ES-I3 (cell line): ENCODE results near the gene CCDC106.
A peak's percentile ranks its signal among the peaks of the same experiment; 100 is the strongest.

Source experiments
- H3K36me3 ChIP-seq: 2 replicates; pipeline ENCODE4 v1.6.1; 2013; ENCODE audit warnings: mild to moderate bottlenecking, low read length, control low read depth, moderate library complexity; ENCODE audit not compliant: insufficient read depth
- H3K4me1 ChIP-seq: 2 replicates; pipeline ENCODE4 v1.6.1; 2013; ENCODE audit warnings: mild to moderate bottlenecking, control low read depth, low read length; ENCODE audit not compliant: insufficient read depth
- H3K9ac ChIP-seq: 2 replicates; pipeline ENCODE4 v1.6.1; 2013; ENCODE audit warnings: low read depth, mild to moderate bottlenecking, low read length, moderate library complexity
- H3K9me3 ChIP-seq: 2 replicates; pipeline ENCODE4 v1.6.1; 2013; ENCODE audit warnings: mild to moderate bottlenecking, low read length, moderate library complexity; ENCODE audit not compliant: control insufficient read depth, insufficient read depth

CCDC106 gene

DNA sequence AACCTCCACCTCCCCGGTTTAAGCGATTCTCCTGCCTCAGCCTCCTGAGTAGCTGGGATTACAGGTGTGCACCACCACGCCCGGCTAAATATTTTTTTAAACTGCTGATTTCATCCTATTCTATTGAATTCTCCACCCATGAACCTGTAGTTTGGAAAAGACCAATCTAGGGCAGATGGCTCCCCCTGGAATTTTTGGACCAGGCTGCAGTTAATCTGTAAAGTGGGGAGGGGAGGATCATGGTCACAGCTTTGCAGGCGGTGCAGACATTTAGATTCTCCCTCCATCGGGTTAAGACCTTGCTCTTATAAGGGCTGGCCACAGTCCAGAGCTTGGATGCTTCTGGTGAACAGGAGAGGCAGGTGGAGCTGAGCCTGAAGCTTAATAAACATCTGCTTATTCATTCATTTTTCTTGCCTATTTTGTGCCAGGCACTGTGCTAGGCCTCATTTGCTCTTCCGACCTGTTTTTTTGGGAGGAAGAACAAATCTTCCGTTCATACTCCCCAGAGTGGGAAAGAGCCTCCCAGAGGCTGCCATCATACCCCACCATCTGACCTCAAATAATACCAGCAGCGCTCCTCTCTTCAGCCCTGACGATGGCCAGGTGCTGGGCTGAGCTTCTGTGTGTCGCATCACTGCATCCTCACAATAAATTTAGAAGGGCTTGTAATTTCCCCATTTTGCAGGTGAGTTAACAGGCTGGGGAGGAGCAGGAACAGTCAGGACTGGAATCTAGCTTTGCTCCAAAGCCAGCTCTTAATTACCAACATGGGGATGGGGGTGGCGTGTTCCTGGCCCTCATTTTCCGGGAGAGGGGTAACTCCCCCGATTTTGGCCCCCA lies 902 bp upstream of the CCDC106 start:
- Histone ChIP-seq H3K4me1 (no peaks in the 10 kb centered on the region; the same call in 1 of the 2 replicates), H3K36me3 (peaks cover 9% of the 10 kb centered on the region), H3K9ac (peak overlapping the region; percentile 92), H3K9me3 (no peaks in the 10 kb centered on the region)

DNA sequence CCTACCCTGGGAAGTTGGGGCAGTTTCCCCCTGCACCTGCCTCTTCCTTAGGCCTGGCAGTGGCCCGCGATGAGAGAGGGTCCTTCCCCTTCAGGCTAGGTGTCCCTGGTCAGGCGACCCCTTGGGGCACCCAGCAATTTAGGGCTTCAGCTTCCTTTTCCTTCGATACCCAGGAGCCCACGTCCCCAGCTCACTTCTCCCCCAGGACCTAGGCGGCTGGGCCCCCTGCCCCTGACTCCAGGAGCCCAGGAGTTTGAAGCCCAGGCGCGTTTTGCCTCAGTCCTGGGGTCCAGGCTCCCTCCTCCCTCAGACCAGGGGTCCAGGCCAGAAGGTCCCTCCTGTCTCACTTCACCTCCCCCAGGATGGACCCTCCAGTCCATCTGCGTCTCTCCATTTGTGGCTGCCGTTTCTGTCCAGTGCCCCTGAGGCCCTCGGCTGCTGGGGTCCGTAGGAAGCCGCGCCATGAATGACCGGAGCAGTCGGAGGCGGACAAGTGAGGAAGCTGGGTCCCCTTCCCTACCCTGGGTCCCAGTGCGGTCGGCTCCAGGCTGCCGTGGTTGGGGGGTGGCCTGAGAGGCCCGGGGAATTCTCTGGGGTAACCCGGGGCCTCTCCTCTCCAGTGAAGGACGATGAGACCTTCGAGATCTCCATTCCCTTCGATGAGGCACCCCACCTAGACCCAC lies 714 bp downstream of the CCDC106 start:
- no peaks in the 10 kb centered on the region; the same call in 1 of the 2 replicates for H3K4me1 ChIP-seq
- peak overlapping the region; percentile 92; the same call in 1 of the 2 replicates for H3K9ac ChIP-seq
- no peaks in the 10 kb centered on the region for H3K9me3 ChIP-seq
- H3K36me3 ChIP-seq, result peaks cover 9% of the 10 kb centered on the region

DNA sequence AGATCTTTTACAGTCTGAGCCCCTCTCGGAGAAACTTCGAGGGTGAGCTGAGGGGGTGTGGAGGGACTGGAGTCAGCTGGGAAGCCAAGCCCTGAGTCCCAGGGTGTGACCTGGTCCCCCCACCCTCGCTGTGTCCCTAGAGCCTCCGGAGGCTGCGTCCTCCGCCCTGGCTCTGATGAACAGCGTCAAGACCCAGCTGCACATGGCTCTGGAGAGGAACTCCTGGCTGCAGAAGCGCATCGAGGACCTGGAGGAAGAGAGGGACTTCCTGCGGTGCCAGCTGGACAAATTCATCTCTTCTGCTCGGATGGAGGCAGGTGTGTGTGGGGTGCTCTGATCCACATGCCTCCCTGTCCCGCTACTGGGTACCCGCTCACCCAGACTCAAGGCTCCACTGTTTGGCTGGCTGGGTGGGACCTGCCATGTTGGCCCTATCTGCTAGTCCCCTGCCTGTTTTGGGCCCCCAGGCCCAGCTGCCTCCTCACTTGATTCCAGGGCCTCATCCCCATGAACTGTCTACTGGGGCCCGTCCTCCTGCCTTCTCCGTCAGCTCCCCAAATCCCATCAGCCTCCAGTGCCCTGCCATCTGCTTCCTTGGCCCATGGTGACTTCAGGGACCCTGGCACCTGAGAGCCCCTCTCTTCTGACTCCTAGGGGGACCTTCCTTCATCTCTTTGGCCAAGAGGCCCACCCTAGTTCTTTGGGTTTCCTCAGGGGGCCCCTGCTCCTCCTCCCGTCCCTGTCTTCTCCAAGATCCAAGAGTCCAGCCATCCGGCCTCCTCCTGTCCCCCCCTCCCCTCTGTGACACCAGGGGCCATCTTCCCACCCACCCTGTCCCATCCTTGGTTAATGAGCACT lies 1.5 kb downstream of the CCDC106 start:
- Histone ChIP-seq H3K4me1 (no peaks in the 10 kb centered on the region), H3K36me3 (peaks cover 9% of the 10 kb centered on the region), H3K9me3 (no peaks in the 10 kb centered on the region), H3K9ac (no peak overlapping the region)

DNA sequence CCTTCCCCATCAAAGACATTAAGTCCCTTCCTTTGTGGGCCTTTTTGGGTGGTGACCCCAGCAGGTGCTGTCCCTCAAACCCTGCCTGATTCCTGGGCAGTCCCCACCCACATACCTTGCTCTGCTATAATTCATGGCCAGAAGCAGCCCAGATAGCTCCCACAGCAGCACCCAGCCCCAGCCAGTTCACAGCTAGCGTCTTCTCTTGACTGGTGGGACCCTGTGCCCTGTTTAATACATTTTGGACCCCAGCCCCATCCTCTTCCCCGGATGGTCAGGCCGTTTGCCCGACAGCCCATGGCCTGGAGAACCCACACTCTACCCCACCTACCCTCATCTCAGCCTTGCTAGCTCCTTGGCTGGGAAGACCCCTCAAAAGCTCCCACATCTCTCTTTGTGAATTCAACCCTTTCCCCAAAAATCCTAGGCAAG lies 2.1 kb downstream of the CCDC106 start:
- H3K4me1 ChIP-seq, result no peaks in the 10 kb centered on the region
- no peaks in the 10 kb centered on the region for H3K9me3 ChIP-seq
- H3K36me3 ChIP-seq, result peaks cover 6% of the 10 kb centered on the region
- no peak overlapping the region for H3K9ac ChIP-seq

DNA sequence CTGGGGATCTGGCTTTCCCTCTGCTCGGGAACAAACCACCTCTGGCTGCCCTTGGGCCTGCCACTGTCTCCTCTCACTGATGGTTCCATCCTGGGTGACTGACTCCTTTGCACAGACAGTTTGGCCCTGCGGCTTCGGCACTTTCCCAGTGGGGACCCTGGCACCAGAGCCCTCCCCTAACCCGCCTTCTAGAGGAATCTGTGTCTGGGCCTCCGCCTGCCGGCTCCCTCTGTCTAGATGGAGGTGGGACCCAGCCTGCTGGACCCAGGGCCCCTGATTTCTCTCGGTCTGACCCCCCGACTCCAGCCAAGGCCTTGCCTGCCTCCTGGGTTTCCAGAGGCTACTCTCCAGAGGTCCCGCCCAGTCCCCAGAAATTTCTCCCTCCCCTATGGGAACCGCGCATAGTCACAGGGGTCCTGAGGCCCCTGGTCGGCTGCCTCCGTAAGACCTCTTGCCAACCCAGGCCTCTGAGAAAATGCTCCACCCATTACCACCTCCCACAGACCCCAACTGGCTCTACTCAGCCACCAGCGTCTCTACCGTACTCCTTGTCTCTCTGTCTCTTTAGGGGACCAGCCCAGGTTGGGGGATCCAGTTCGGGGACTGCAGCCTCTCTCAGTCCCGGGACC lies 2.7 kb downstream of the CCDC106 start:
- no peak overlapping the region for H3K9ac ChIP-seq
- peaks cover under 1% of the 10 kb centered on the region; the same call in 1 of the 2 replicates for H3K36me3 ChIP-seq
- no peaks in the 10 kb centered on the region for H3K9me3 ChIP-seq
- H3K4me1 ChIP-seq, result no peaks in the 10 kb centered on the region

DNA sequence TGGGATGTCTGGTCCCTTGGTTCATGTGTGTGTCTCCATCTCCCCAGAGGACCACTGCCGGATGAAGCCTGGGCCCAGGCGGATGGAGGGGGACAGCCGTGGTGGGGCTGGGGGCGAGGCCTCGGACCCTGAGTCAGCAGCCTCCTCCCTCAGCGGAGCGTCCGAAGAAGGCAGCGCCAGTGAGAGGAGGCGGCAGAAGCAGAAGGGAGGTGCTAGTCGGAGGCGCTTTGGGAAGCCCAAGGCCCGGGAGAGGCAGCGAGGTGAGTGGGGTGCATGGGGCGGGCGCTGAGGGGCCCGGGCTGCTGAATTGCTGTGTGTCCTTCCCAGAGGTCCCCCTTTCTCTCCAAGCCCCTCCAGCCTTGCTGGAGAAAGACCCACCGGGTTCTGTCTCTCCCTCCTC lies 3.2 kb downstream of the CCDC106 start:
- Histone ChIP-seq H3K36me3 (no peaks in the 10 kb centered on the region), H3K4me1 (no peaks in the 10 kb centered on the region), H3K9ac (no peak overlapping the region)

DNA sequence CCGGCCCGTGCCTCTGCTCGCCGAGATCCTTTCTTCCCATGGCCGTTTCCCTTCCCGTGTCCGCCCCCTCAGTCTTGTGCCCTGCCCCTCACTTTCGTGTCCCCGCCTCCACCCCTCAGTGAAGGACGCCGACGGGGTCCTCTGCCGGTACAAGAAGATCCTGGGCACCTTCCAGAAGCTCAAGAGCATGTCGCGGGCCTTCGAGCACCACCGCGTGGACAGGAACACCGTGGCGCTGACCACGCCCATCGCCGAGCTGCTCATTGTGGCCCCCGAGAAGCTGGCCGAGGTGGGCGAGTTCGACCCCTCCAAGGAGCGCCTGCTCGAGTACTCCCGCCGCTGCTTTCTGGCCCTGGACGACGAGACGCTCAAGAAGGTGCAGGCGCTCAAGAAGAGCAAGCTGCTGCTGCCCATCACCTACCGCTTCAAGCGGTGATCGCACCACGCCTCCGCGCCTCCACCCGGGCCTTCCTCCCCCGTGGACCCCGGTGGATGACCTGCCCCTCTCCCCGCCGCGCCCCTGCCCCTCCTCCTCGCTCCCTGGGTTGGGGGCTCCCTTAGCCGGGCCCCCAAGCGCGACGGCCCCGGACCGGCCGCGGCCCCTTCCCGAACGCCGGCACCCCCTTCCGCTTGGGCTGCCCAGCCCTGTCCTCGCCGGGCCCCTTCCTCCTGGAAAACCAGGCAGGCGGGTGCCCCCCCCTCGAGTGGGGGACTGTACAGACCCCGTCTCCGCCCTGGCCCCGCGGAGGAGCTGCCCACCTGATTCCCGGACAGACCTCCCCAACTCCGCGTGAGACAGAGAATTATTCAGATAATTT lies 4.5 kb downstream of the CCDC106 start:
- H3K4me1 ChIP-seq, result peaks cover 12% of the 10 kb centered on the region
- peak overlapping the region; percentile 96 for H3K9ac ChIP-seq
- no peaks in the 10 kb centered on the region for H3K36me3 ChIP-seq
- H3K9me3 ChIP-seq, result no peaks in the 10 kb centered on the region

More for the DNA sequence above, 3.2 kb downstream of the CCDC106 start:
- H3K9me3 ChIP-seq, result no peaks in the 10 kb centered on the region

DNA sequence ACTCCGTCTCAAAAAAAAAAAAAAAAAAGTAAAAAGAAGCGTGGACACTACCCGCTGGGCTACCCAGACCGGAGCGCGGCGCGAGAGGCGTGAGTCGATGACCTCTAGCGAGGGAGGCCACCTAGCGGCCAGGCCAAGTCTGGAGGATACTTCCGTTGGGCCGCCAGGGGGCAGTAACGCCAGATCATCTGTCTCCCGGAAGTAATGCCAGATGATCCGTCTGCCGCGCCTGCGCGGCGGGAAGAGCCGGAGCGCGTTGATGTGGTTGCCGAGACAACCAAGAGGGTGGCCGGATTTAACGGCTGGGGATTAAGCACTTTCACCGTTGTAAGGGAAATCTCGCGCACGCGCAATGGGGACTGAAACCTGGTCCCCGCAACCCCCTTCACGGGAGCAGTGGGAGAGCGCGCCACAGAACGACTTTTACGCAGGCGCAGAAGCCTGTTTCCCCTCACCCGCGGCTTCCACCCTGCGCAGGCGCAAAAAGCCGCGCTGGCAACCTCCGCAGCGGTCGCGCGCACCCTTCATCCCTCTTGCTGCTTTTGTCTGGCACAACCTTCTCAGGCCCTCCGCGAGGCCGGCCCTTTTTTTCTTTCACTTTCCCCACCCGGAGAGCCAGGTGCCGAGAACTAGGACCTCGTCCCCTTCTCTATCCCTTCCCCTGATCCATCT lies 5.8 kb downstream of the CCDC106 start:
- Histone ChIP-seq H3K9me3 (no peaks in the 10 kb centered on the region), H3K4me1 (peaks cover 18% of the 10 kb centered on the region), H3K9ac (peak overlapping the region; percentile 96), H3K36me3 (no peaks in the 10 kb centered on the region)

DNA sequence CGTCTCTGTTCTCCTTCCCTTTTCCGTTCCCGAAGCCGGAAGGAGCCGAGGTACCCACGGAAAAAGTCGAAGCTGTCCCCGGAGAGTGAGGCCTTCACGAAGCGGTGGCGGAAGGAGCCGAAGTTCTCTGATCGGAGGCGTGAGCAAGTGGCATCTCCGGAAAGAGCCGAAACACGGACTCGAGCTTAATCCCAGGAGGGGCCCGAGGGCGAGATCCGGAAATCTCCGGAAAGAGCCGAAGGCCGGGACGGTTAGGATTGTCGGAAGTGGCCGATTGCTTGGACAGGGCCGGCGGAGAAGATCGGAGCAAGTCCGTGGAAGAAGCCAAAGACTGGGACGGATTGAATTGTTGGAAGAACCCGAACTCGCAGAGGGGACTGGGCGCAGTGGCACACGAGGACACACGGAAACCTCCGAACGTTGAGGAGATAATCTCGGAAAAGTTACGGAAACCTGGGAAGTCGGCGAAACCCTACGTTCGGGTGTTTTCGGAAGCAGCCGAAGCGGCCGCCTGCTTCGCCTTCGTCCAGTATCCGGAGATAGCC lies 6.4 kb downstream of the CCDC106 start:
- no peaks in the 10 kb centered on the region for H3K36me3 ChIP-seq
- peak overlapping the region; percentile 96 for H3K9ac ChIP-seq
- no peaks in the 10 kb centered on the region for H3K9me3 ChIP-seq
- H3K4me1 ChIP-seq, result peaks cover 18% of the 10 kb centered on the region

DNA sequence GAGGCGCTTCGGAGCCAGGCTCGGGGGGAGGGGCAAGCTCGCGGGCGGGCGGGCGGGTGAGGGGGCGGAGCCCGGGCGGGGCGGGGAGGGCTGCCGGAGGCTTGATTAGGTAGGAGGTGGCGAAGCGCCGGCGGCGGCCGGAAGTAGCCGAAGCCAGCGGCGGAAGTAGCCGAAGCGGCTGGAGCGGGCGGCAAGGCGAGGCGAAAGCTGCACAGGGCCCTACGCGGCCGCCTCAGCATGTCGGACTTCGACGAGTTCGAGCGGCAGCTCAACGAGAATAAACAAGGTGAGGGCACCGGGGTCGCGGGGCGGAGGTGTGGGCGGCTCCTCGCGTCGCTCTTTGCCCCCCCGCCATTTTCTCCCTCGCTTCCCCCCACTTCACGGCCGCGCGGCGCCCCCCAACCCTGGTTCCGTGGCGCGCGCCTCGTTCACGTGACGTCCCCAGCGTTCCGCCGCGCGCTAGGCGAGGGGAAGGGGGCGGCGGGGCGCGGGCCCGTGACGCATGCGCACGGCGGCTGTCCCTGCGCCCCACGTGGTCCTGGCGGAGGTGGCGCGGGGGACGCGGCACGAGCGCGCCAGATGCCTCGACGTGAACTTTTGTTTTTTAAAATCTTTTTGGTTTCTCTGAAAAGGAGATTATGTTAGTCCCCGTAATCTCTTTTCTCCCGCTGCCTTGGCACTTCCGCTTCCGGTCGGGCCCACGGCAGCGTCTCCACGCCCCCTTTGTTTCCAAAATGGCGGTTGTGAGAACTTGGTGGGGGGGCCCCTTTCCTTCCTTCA lies 7.0 kb downstream of the CCDC106 start, which contains the start of gene U2AF2:
U2AF2 (plus strand) TSS at position 168 of the 780 bp plus-strand sequence; CDS start at position 238, 70 bp downstream.
- Histone ChIP-seq H3K36me3 (no peaks in the 10 kb centered on the region), H3K9me3 (no peaks in the 10 kb centered on the region), H3K4me1 (peaks cover 18% of the 10 kb centered on the region), H3K9ac (peak within 1 kb of the TSS; percentile 96)

DNA sequence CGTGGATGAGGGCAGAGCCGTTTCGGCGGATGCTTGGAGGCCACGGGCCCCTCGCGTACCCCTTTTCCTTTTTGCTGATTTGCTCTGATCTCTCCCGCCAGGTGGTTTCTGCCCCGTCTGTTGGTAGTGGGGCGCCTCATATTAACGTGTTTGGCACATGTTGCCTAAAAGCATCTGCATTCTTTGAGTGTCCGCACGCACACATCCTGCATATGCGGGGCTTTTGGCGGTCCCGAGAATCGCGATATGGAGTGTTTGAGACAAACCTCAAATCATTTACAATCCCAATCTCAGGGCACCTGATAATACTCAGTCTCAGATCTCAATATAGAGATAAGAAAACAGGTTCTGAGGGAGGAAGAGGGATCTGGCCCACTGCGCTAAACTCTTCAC lies 7.6 kb downstream of the CCDC106 start:
- Histone ChIP-seq H3K36me3 (no peaks in the 10 kb centered on the region), H3K9ac (peak overlapping the region; percentile 84), H3K9me3 (no peaks in the 10 kb centered on the region), H3K4me1 (peaks cover 18% of the 10 kb centered on the region)

DNA sequence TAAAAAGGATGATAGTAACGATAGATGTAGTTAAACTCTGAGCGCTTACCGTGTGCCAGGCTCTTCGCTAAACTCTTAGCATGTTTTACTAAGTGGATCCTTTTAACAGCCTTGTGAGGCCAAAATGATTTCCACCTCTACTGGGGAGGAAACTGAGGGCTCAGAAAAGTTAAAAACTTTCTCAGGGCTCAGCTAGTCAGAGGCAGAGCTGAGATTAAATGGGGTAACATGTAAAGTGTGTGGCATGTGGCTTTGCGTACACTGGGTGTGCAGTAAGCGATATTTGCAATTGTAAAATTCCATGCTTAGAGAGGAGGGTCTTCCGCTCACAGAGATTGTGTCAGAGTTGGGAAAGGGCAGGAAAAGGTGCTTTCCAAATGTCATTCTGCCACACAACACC lies 8.5 kb downstream of the CCDC106 start:
- H3K9me3 ChIP-seq, result no peaks in the 10 kb centered on the region
- peaks cover 18% of the 10 kb centered on the region for H3K4me1 ChIP-seq
- H3K9ac ChIP-seq, result peak overlapping the region; percentile 84
- H3K36me3 ChIP-seq, result peaks cover 2% of the 10 kb centered on the region; the same call in 1 of the 2 replicates
